Ramos (cell line): ENCODE results near the gene TCF4.

Source experiments
- in situ Hi-C: fragments of 300-500 bp; cut with MboI; formaldehyde crosslinking; loops from one replicate; pipeline ENCODE4 v1.14.3; 2022; ENCODE audit warnings: low sequenced_read_pairs; ENCODE audit not compliant: unreplicated experiment

The TCF4 gene

GRCh38 chr18:55287935-55288868, 299.8 kb downstream of the TCF4 start:
- in situ Hi-C loops, result no loop called here

- in situ Hi-C loops, result no loop called here
Measured at GRCh38 chr18:55287149-55287806, 300.7 kb downstream of the TCF4 start.

GRCh38 chr18:55286257-55286825, 301.7 kb downstream of the TCF4 start:
- in situ Hi-C loops, result no loop called here

- in situ Hi-C loops, result no loop called here
Measured at GRCh38 chr18:55284614-55285013, 303.4 kb downstream of the TCF4 start.

- in situ Hi-C loops, result no loop called here
Measured at GRCh38 chr18:55283309-55283708, 304.7 kb downstream of the TCF4 start.

- in situ Hi-C loops, result no loop called here
Measured at GRCh38 chr18:55280503-55280902, 307.5 kb downstream of the TCF4 start.

GRCh38 chr18:55275039-55275901, 312.7 kb downstream of the TCF4 start:
- in situ Hi-C loops, result no loop called here

DNA sequence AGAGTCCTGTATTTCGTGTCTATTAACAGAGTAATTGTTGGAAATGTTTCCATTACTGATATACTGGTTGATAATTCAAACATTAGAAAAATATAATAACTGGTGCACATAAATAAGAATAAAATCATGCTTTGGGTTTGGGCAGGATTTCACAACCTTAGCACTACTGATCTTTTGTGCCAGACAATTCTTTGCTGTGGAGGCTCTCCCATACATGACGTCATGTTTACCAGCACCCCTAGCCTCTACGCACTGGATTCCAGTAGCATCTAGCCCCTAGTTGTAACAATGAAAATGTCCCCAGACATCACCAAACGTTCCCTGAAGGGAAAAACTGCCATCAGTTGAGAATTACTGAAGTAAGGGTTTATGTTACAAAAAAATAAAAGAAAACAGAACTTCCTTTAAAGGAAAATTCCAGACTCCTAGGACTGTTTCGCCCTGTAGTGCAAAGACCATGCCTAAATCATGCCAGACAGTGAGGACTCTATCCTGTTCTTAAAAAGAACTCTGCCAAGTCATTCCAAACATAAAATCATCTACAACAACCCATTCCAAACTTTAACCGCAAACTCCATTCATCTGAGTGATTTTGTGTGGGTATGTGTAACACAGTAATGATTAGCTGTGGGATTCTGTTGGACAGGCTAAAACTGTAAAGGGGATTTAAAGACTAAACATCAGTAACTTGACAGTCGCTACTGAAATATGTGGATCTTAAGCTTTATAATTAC, 315.3 kb downstream of the TCF4 start:
- in situ Hi-C loops, result no loop called here

- in situ Hi-C loops, result no loop called here
Measured at GRCh38 chr18:55269622-55270021, 318.4 kb downstream of the TCF4 start.

GRCh38 chr18:55268628-55269275, 319.2 kb downstream of the TCF4 start:
- in situ Hi-C loops, result no loop called here

- in situ Hi-C loops, result no loop called here
Measured at GRCh38 chr18:55268151-55268601, 319.8 kb downstream of the TCF4 start.

DNA sequence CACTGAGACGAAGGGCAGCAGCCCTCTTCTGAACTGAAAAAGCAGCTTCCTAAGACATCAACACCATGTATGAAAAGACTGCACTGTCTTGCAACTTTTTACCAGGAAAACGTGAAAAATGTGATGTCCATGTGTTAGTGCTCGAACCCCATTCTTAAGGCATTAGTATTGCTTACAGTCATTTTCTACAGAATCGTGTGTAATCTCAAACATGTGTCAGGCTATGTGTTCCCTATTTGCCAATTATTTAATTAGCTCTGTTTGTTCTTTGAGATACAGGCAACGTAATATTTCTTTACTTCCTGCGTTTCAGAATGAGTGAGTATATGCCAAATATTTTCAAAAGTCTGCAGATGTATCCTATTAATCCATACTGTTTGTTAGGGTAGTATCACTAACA, 321.0 kb downstream of the TCF4 start:
- in situ Hi-C loops, result no loop called here

GRCh38 chr18:55265984-55266383, 322.0 kb downstream of the TCF4 start:
- in situ Hi-C loops, result no loop called here

- in situ Hi-C loops, result no loop called here
Measured at GRCh38 chr18:55265130-55265675, 322.8 kb downstream of the TCF4 start.

DNA sequence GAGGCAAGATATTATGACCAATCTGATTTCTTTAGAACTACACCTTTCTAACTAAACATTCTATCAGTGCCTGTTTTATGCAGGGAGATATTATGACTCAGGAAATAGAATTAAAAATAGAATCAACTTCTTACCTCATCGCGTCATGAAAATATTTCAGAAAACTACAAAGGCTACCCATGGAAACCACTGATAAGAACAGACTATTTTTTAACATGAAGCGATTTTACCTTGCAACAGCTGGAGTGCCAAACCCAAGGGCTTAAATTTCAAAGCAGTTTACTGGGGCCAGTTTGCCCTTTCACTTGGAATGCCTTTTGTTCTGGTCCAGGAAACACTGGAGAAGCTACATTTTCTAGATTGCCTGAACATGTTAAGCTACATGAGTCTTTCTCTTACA, 323.9 kb downstream of the TCF4 start:
- in situ Hi-C loops, result no loop called here

- in situ Hi-C loops, result no loop called here
Measured at GRCh38 chr18:55262021-55262560, 325.9 kb downstream of the TCF4 start.

DNA sequence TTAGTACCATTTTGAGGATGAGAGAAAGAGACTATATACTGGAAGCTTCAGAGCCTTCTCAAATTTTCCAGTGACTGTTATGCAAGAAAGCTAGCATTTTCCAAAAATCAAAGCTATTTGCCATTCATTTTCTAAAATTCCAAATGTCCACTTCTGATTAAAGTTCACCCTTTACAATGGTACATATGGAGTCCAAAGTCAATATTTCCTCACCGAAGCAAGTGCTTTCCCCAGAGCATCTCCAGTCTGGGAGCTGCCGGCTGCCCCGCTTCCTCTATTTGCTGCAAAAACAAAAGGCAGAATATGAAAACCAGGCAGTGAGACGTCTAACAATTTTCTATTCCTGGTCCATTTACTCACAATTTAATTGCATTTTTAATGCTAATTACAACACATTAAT, 326.7 kb downstream of the TCF4 start:
- in situ Hi-C loops, result no loop called here

DNA sequence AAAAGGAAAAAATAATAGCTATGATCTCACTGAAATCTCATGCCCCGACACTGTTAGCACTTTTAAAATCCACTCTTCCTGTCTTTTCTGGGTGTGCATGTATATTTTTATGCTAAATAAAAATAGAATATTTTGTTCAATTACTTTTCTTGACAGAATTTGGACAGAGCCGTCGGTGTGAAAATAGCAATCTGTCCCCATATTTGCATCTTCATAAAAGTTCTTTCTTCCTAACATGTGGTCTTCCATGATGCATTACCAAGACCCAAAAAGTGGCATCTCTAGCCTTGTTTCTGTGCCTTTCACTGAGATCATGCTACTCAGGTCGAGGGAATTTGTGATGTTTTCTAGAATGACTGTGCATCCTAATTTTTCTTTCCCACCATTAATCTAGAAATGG, 329.9 kb downstream of the TCF4 start:
- in situ Hi-C loops, result no loop called here

GRCh38 chr18:55256929-55257289, 331.1 kb downstream of the TCF4 start:
- in situ Hi-C loops, result no loop called here
